ENCODE results near the gene NUP205. TPM values are rescaled to one million over a fixed set of nuclear protein-coding genes. Genes with fewer than 3 reads are reported as not detected.

The NUP205 gene
- total RNA-seq, 1 donor from 2014 or later: 14.5 TPM

- no peak for DNase-seq (ENCODE audit: missing footprints)
- intact Hi-C loops (cut with DNase I): no loop called here
- no peak for ATAC-seq
These were observed 19.3 kb upstream of the NUP205 start for GRCh38 chr7:135538376-135538775.

- no peak for ATAC-seq
- intact Hi-C loops (cut with DNase I): no loop called here
These were observed 18.1 kb upstream of the NUP205 start for GRCh38 chr7:135539629-135540028.

GRCh38 chr7:135541029-135541428 lies 16.7 kb upstream of the NUP205 start:
- no peak for ATAC-seq
- intact Hi-C loops (cut with DNase I): no loop called here
- DNase-seq (ENCODE audit: missing footprints): no peak

More at GRCh38 chr7:135539629-135540028, 18.1 kb upstream of the NUP205 start:
- DNase-seq (ENCODE audit: missing footprints): no peak

- intact Hi-C loops (cut with DNase I): no loop called here
- DNase-seq (ENCODE audit: missing footprints): no peak
- ATAC-seq: no peak
These were observed 7.5 kb upstream of the NUP205 start for GRCh38 chr7:135550196-135550595.

GRCh38 chr7:135552148-135552547 lies 5.6 kb upstream of the NUP205 start:
- intact Hi-C loops (cut with DNase I): no loop called here
- DNase-seq (ENCODE audit: missing footprints): no peak
- no peak for ATAC-seq

GRCh38 chr7:135553346-135553745 lies 4.4 kb upstream of the NUP205 start:
- intact Hi-C loops (cut with DNase I): no loop called here
- no peak for ATAC-seq
- DNase-seq (ENCODE audit: missing footprints): no peak

GRCh38 chr7:135558337-135558767 lies 635 bp downstream of the NUP205 start:
- intact Hi-C loops (cut with DNase I): loop anchor here (1.0 kb wide), 1 partner anchor 277 kb away; no protein-coding TSS in a partner anchor
- peak; percentile 74 for ATAC-seq
- DNase-seq (ENCODE audit: missing footprints): peak; percentile 67

GRCh38 chr7:135558881-135559280 lies 1.2 kb downstream of the NUP205 start:
- DNase-seq (ENCODE audit: missing footprints) (no peak), ATAC-seq (no peak)
- intact Hi-C loops (cut with DNase I): loop anchor here (1.0 kb wide), 1 partner anchor 278 kb away; no protein-coding TSS in a partner anchor

- ATAC-seq: no peak
- intact Hi-C loops (cut with DNase I): no loop called here
- no peak for DNase-seq (ENCODE audit: missing footprints)
These were observed 2.9 kb downstream of the NUP205 start for GRCh38 chr7:135560631-135561030.

- ATAC-seq: no peak
- no peak for DNase-seq (ENCODE audit: missing footprints)
- intact Hi-C loops (cut with DNase I): no loop called here
These were observed 5.0 kb downstream of the NUP205 start for GRCh38 chr7:135562720-135563119.

GRCh38 chr7:135571834-135572233 lies 14.1 kb downstream of the NUP205 start:
- intact Hi-C loops (cut with DNase I): no loop called here
- no peak for DNase-seq (ENCODE audit: missing footprints)
- ATAC-seq: no peak

GRCh38 chr7:135573541-135573940 lies 15.8 kb downstream of the NUP205 start:
- intact Hi-C loops (cut with DNase I): no loop called here
- DNase-seq (ENCODE audit: missing footprints) (no peak), ATAC-seq (no peak)

GRCh38 chr7:135575296-135575695 lies 17.6 kb downstream of the NUP205 start:
- intact Hi-C loops (cut with DNase I): no loop called here

GRCh38 chr7:135578569-135578968 lies 20.9 kb downstream of the NUP205 start:
- intact Hi-C loops (cut with DNase I): no loop called here
- DNase-seq (ENCODE audit: missing footprints) (no peak), ATAC-seq (no peak)

More at GRCh38 chr7:135575296-135575695, 17.6 kb downstream of the NUP205 start:
- no peak for DNase-seq (ENCODE audit: missing footprints)
- no peak for ATAC-seq

- ATAC-seq: no peak
- intact Hi-C loops (cut with DNase I): no loop called here
- DNase-seq (ENCODE audit: missing footprints): no peak
These were observed 26.9 kb downstream of the NUP205 start for GRCh38 chr7:135584362-135585353.

- DNase-seq (ENCODE audit: missing footprints): no peak
- ATAC-seq: no peak
- intact Hi-C loops (cut with DNase I): no loop called here
These were observed 39.6 kb downstream of the NUP205 start for GRCh38 chr7:135597181-135597925.

GRCh38 chr7:135597926-135598305 lies 40.2 kb downstream of the NUP205 start:
- intact Hi-C loops (cut with DNase I): no loop called here
- DNase-seq (ENCODE audit: missing footprints): no peak
- no peak for ATAC-seq

GRCh38 chr7:135599471-135599870 lies 41.8 kb downstream of the NUP205 start:
- intact Hi-C loops (cut with DNase I): no loop called here
- no peak for DNase-seq (ENCODE audit: missing footprints)

GRCh38 chr7:135600226-135600625 lies 42.5 kb downstream of the NUP205 start:
- intact Hi-C loops (cut with DNase I): no loop called here
- no peak for ATAC-seq
- DNase-seq (ENCODE audit: missing footprints): no peak

More at GRCh38 chr7:135599471-135599870, 41.8 kb downstream of the NUP205 start:
- ATAC-seq: no peak

- DNase-seq (ENCODE audit: missing footprints) (no peak), ATAC-seq (no peak)
- intact Hi-C loops (cut with DNase I): no loop called here
These were observed 43.5 kb downstream of the NUP205 start for GRCh38 chr7:135601182-135601581.
